ENCODE measurements around the gene TSSK3.

DNA sequence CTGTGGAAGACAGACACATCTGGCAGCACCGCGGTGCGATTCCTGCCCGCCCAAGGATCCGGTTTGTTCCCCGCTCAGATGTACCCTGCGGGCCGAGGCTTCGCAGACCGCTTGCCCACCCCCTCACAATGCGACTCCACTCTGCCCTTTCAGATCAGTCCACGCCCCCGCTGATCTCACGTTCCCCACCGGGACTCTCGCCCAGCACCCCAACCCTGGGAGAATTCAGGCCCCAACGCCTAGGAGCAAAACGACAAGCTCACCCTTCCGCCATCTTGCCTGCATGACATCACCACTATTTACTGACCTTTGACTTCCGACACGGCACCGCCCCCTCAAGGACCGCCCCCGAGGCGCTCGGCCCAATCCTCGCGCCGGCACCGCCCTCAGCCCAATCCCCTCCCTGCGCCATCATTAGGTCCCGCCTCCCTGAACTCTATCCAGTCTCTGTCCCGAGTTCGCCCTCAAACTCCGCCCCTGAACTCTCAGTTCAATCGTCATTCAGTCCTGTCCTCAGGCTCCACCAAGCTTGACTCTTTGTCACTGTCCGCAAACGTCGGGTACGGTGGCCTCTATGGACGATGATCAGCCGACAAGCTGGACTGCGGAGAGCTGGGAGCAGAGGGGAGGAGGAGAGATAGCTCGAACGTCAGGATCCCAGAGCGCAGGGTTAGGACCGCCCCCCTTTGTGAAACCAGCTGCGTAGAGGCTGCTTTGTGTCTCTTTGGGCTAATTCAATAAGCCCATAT, 32.0 kb downstream of the TSSK3 start, which contains the start of gene BSDC1:
- TF ChIP-seq CTCF (IDR thresholded peaks at IDR 0.05) (peak in 1 of 4 experiments; percentile 32), POLR2A (IDR thresholded peaks at IDR 0.05) (peak; percentile 93 to 96)

Measured in uterus (tissue), 2 donors.